T-helper 1 cell treated with Interleukin-12 subunit alpha and Interleukin-12 subunit beta and Interleukin-4 antibody, amounts not matched to agents 30 μg/mL and 1 μg/mL, for 36 hours (primary cell): ENCODE results near the gene FAM171A2.

ENCODE experiments used
- H3K27ac Mint-ChIP-seq: one replicate; pipeline ENCODE4 v1.8.0; 2021; ENCODE audit warnings: mild to moderate bottlenecking, mixed read lengths
- H3K27me3 Mint-ChIP-seq: one replicate; pipeline ENCODE4 v1.8.0; 2021; ENCODE audit warnings: low read depth, mixed read lengths
- H3K36me3 Mint-ChIP-seq: one replicate; pipeline ENCODE4 v1.8.0; 2021; ENCODE audit warnings: low read depth, mixed read lengths
- H3K4me1 Mint-ChIP-seq: one replicate; pipeline ENCODE4 v1.8.0; 2021; ENCODE audit warnings: low read depth, mixed read lengths
- H3K4me3 Mint-ChIP-seq: one replicate; pipeline ENCODE4 v1.8.0; 2021; ENCODE audit warnings: mild to moderate bottlenecking, moderate library complexity, mixed read lengths
- H3K9me3 Mint-ChIP-seq: one replicate; pipeline ENCODE4 v1.8.0; 2021; ENCODE audit warnings: mixed read lengths

The FAM171A2 gene

DNA sequence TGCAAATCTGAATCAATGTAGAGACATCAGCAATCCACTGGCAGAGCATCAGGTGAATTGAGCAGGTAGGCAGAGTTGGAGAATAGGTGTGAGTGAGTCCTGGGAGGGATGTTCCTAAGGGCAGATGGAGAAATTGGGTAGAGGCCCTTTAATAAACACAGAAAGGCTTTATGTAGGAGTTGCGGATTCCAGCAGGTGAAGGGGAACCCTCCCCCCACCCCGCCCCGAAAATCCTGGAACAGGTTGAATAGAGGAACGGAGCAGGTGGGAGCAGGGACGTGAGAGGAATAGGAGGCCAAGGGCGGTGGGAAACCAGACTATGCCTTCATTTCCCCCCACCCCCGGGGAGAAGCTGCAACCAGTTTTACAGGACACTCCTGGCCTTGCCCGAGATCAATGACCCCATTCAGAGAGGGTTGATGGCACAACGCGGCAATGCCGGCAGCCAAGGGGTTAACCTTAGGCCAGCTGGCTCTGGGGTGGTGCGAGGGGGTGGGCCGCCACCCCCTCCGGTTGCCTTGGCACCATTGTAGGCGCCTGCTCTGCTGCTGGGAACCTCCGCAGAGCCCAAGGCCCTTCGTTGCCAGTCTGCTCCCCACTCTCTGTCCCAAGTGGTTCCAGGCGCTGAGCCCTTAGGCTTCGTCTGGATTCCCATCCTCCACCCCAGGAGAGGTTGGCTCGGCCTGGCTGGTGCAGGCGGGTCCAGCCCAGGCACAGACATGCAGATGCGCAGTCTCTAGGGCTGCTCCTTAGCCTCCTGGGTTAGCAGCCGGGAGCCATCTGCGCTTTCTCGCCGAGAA lies 56.1 kb downstream of the FAM171A2 start:
- Mint-ChIP-seq H3K9me3 (no peaks in the 10 kb centered on the region), H3K4me3 (peak overlapping the region; percentile 60), H3K27ac (peak overlapping the region; percentile 68), H3K36me3 (no peaks in the 10 kb centered on the region), H3K4me1 (peaks cover 15% of the 10 kb centered on the region), H3K27me3 (peaks cover 39% of the 10 kb centered on the region)

DNA sequence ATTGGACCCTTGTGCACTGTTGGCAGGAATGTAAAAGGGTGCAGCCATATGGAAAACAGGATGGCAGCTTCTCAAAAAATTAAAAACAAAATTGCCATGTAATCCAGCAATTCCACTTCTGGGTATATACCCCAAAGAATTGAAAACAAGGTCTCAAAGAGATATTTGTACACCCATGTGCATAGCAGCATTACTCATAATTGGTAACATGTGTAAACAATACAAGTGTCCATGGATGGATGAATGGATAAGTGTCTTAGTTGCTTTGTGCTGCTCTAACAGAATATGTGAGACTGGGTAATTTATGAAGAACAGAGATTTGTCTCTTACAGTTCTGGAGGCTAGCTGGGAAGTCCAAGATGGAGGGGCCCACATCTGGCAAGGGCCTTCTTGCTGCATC lies 59.0 kb downstream of the FAM171A2 start:
- no peaks in the 10 kb centered on the region for H3K36me3 Mint-ChIP-seq
- no peaks in the 10 kb centered on the region for H3K9me3 Mint-ChIP-seq
- peaks cover 33% of the 10 kb centered on the region for H3K27me3 Mint-ChIP-seq
- H3K4me3 Mint-ChIP-seq = no peak overlapping the region
- peaks cover 11% of the 10 kb centered on the region for H3K4me1 Mint-ChIP-seq
- H3K27ac Mint-ChIP-seq = no peak overlapping the region
